Chondrocyte (in vitro differentiated cells): ENCODE results near the gene LCN12. TPM values are rescaled to one million over a fixed set of nuclear protein-coding genes. Genes with fewer than 3 reads are reported as not detected.

ENCODE experiments used
- DNase-seq: peaks from one replicate; pipeline ENCODE4 v3.0.0; 2021; ENCODE audit warnings: mixed read lengths, low spot score
- H3K27ac Mint-ChIP-seq: one replicate; pipeline ENCODE4 v1.8.0; 2021; ENCODE audit warnings: mild to moderate bottlenecking, moderate library complexity, mixed read lengths; ENCODE audit not compliant: unreplicated experiment
- H3K27me3 Mint-ChIP-seq: 2 replicates; pipeline ENCODE4 v1.8.0; 2021; ENCODE audit warnings: low read depth, mixed read lengths
- H3K36me3 Mint-ChIP-seq: 2 replicates; pipeline ENCODE4 v1.8.0; 2021; ENCODE audit warnings: low read depth, mixed read lengths
- H3K4me1 Mint-ChIP-seq: 2 replicates; pipeline ENCODE4 v1.8.0; 2021; ENCODE audit warnings: low read depth, mild to moderate bottlenecking, mixed read lengths
- H3K4me3 Mint-ChIP-seq: one replicate; pipeline ENCODE4 v1.8.0; 2021; ENCODE audit warnings: mild to moderate bottlenecking, moderate library complexity, mixed read lengths; ENCODE audit not compliant: unreplicated experiment
- H3K9me3 Mint-ChIP-seq: 2 replicates; pipeline ENCODE4 v1.8.0; 2021; ENCODE audit warnings: low read depth, mixed read lengths
- CTCF ChIP-seq: fragments of 200-600 bp; sonication (generic); IDR thresholded peaks from 2 replicates; pipeline ENCODE4 v1.5.0; 2021; ENCODE audit warnings: antibody characterized with exemption, mild to moderate bottlenecking, moderate library complexity
- long read RNA-seq: library from polyadenylated mRNA; stranded (forward); transcript quantifications from one replicate; pipeline ENCODE4 v2.0.0, GENCODE V29; 2021
- total RNA-seq: library from RNA; stranded (reverse); gene quantifications from 3 replicates; pipeline ENCODE4 v1.2.1, GENCODE V29; 2021

LCN12 gene, protein sequence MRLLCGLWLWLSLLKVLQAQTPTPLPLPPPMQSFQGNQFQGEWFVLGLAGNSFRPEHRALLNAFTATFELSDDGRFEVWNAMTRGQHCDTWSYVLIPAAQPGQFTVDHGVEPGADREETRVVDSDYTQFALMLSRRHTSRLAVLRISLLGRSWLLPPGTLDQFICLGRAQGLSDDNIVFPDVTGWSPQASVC
- total RNA-seq, result 0.51 to 0.60 TPM in 2 of 3 replicates, not detected in the other
- long read RNA-seq, result 0 reads

DNA sequence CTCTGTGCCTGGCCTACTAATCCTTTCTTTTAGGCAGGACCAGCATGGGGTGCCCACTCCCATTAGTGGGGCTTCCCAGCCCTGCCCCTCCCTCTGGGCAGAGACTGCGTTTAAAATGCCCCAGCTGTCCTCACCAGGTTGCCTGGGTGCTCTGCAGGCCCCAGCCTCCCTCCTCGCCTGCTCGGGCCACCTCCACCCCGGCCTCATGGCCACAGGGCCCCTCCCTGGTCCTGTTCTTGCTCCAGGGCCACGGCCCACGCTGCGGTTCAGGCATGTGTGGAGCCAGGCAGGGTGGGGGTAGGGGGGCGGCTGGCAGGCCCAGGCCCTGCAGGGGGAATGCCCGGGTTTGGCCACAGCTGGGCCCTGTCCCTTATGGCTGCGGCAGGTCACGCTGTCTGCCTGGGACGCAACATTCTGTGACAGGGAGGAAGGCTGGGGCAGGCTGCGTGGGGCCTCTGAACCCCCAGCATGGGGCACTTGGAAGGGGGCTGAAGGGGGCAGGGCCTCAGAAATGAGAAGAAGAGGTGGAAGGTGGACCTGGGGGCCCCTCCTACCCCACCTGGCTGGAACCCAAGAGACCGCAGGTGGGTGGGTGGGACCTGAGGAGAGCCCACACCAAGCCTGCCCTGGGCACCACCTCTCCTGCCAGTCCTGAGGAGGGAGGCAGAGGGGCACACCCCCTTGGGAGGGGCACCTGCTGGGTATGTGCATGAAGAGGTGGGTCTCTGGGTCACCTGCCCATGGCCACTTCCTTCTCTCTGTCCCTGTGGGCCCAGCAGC is at the start of gene LCN12:
Gene LCN12 (plus strand): TSS at position 733 of the 780 bp plus-strand sequence. CDS start 55 bp downstream, outside the sequence.
- H3K9me3 Mint-ChIP-seq, result peaks cover 2% of the 10 kb centered on the region
- peaks cover 6% of the 10 kb centered on the region for H3K4me1 Mint-ChIP-seq

DNA sequence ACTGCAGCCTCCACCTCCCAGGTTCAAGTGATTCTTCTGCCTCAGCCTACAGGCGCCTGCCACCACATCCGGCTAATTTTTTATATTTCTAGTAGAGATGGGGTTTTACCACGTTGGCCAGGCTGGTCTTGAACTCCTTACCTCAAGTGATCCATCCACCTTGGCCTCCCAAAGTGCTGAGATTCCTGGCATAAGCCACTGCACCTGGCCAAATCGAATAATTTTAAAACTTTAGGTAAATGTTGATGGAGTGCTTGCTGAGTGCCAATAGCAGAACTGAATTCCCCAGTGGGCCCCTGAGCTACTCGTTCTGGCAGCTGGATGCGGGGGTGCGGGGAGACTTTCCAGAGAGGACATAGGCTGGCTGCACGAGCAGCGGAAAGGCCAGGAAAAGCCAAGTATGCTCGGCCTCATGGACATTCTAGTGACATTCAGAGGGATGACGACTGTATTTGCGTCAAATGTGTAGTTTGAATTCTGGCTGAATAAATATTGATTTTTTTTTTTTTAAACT is 49.0 kb upstream of the LCN12 start:
- H3K4me3 Mint-ChIP-seq, result no peak overlapping the region
- peaks cover 16% of the 10 kb centered on the region for H3K4me1 Mint-ChIP-seq
- no peak overlapping the region for H3K27ac Mint-ChIP-seq
- H3K9me3 Mint-ChIP-seq, result no peaks in the 10 kb centered on the region
- peaks cover 10% of the 10 kb centered on the region for H3K36me3 Mint-ChIP-seq
- H3K27me3 Mint-ChIP-seq, result no peaks in the 10 kb centered on the region
- DNase-seq, result no peak
- TF ChIP-seq CTCF, result no peak

More for the DNA sequence above, at the start of gene LCN12:
- H3K27ac Mint-ChIP-seq, result no peak within 1 kb of the TSS
- no peak within 1 kb of the TSS for H3K4me3 Mint-ChIP-seq
- DNase-seq, result no peak
- H3K36me3 Mint-ChIP-seq, result no peaks in the 10 kb centered on the region
- TF ChIP-seq CTCF, result no peak
- H3K27me3 Mint-ChIP-seq, result peaks cover 2% of the 10 kb centered on the region

DNA sequence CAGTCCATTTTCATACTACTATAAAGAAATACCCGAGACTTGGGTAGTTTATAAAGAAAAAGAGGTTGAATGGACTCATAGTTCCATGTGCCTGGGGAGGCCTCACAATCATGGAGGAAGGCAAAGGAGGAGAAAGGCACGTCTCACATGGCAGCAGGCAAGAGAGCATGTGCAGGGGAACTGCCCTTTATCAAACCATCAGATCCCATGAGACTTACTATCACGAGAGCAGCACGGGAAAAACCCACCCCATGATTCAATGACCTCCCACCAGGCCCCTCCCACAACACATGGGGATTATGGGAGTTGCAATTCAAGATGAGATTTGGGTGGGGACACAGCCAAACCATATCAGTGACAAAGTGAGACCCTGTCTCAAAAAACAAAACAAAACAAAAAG is 45.8 kb upstream of the LCN12 start:
- no peaks in the 10 kb centered on the region for H3K9me3 Mint-ChIP-seq
- no peak overlapping the region for H3K4me3 Mint-ChIP-seq
- H3K27ac Mint-ChIP-seq, result no peak overlapping the region
- no peak for TF ChIP-seq CTCF
- H3K36me3 Mint-ChIP-seq, result peaks cover 10% of the 10 kb centered on the region
- H3K27me3 Mint-ChIP-seq, result no peaks in the 10 kb centered on the region
- no peak for DNase-seq
- peaks cover 14% of the 10 kb centered on the region for H3K4me1 Mint-ChIP-seq

DNA sequence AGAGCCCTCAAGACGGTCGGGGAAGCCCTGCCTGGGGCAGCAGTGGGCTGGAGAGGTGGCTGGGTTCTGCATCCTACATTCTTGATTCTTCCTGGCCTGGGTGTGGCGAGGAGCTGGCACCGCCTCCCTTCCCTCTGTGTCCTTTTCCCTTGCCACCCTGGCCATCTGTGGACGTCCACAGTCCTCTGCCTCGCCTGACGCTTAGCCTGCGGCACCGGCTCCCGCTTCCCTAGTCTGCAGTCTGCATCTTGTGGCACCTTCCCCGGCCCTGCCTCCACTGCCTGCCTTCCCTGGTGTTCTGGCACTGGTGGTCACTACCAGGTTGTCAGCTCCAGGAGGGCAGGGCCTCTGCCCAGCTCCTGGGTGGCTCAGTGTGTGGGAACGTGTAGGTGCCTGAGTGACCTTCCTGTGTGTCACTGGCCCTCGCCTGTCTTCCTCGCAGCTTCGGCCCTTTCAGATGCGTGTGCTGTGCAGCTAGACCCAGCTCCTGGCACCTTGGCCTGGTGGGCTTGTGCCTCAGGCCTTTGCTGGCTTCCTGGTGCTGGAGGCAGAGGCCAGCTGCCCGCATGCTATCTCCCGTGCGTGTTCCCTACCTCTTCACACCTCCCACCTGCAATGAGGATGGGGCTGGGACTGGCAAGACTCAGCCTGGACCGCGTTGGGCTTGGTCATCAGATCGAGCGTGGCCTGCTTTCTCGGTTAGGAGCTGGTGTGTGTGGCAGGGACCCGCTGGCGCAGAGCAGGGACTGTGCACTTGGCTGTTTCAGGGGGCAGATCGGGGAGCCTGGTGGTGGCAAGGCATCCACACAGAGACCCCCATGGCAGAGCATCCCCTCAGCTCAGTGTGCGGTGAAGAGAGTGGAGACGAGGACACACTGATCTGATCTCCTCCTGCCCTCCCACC is 44.8 kb upstream of the LCN12 start:
- no peaks in the 10 kb centered on the region for H3K27me3 Mint-ChIP-seq
- peaks cover 8% of the 10 kb centered on the region for H3K36me3 Mint-ChIP-seq
- H3K9me3 Mint-ChIP-seq, result no peaks in the 10 kb centered on the region
- H3K4me3 Mint-ChIP-seq, result no peak overlapping the region
- DNase-seq, result no peak
- peaks cover 5% of the 10 kb centered on the region for H3K4me1 Mint-ChIP-seq
- no peak for TF ChIP-seq CTCF
- no peak overlapping the region for H3K27ac Mint-ChIP-seq
